ENCODE data around the gene EXOSC10. TPM values are rescaled to one million over a fixed set of nuclear protein-coding genes. Genes with fewer than 3 reads are reported as not detected.
"Not testable (repeated sequence)": the region's sequence is repeated elsewhere in the genome, so short reads cannot be mapped to it uniquely, and the experiment has no call there.

EXOSC10 gene
- total and polyA plus RNA-seq, 2 experiments from 2014 or later: 52.3 to 69.3 TPM

DNA sequence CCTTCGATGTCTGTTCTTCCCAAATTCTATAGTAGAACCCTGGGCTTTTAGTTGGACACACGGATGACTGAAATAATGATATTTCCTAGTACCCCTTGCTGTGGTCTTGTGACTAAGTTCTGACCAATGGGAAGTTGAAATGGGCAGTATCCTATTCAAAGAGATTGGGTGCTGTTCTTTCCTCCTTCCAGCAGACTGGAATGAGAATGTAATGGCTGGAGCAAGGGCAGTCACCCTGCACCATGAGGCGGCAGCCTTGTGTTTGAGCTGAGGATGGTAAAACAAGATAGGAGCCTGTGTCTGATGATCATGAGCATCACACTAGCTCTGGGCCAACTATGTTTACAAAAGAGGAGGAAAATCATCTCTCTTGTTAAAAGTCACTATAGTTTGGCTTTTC, 34.7 kb downstream of the EXOSC10 start:
- no peak for DNase-seq (ENCODE audit: low read depth in 1 of 2, low spot score in 1 of 2)
- H3K36me3 ChIP-seq: peaks cover 32% of the 10 kb centered on the region

GRCh38 chr1:11063937-11064537, 35.6 kb downstream of the EXOSC10 start:
- H3K36me3 ChIP-seq: peaks cover 29% of the 10 kb centered on the region
- H3K27ac ChIP-seq; H3K9me3 ChIP-seq (ENCODE audit: low read depth); H3K4me3 ChIP-seq; H3K4me1 ChIP-seq (ENCODE audit: low read depth); DNase-seq (ENCODE audit: low read depth in 1 of 2, low spot score in 1 of 2); H3K27me3 ChIP-seq: not testable (repeated sequence)

More for the DNA sequence above, 34.7 kb downstream of the EXOSC10 start:
- H3K4me1 ChIP-seq (ENCODE audit: low read depth): no peaks in the 10 kb centered on the region
- H3K9me3 ChIP-seq (ENCODE audit: low read depth): no peaks in the 10 kb centered on the region
- H3K27me3 ChIP-seq: no peaks in the 10 kb centered on the region
- no peak for TF ChIP-seq CTCF (IDR thresholded peaks at IDR 0.05; ENCODE audit: low read depth, low read length)
- H3K27ac ChIP-seq: no peak overlapping the region
- H3K4me3 ChIP-seq: no peak overlapping the region

- H3K36me3 ChIP-seq: peaks cover 20% of the 10 kb centered on the region
- peak in 1 of 2 donors; percentile 21 for DNase-seq (ENCODE audit: low read depth in 1 of 2, low spot score in 1 of 2)
- no peaks in the 10 kb centered on the region for H3K9me3 ChIP-seq (ENCODE audit: low read depth)
Measured at GRCh38 chr1:11062965-11063401, 36.7 kb downstream of the EXOSC10 start.

DNA sequence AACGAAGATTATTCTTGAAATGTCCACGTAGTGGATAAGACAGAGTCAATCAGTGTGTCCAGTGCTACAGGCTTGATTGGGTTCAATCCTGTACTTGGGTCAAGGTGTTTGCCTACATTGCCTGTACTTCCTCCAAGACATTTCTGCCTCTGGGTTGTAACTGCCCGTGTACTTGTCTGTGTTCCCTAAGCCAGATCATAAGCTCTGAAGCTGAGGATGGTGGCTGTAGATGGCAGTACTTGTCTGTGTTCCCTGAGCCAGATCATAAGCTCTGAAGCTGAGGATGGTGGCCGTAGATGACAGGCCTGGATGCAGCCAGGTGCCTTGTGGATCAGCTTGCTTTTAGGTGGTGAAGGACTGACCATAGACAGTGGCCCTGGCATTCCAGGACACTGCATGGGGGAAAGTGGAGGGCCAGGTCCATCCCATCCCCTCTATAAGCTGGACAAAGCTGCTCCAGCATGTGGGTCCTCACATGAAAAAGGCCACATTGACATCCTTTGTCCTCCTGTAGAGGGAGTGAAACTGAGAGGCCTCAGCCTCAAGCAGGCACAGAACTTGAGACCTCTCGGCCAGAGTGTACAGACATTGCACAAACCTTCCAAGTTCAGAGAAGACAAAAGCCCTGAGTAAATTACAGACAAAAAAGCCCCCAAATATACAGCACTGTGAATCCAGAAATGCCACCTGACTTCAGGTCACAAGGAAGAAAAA, 37.9 kb downstream of the EXOSC10 start:
- H3K27me3 ChIP-seq: no peaks in the 10 kb centered on the region
- no peak for TF ChIP-seq CTCF (IDR thresholded peaks at IDR 0.05; ENCODE audit: low read depth, low read length)
- peak overlapping the region; percentile 25 for H3K27ac ChIP-seq
- no peak overlapping the region for H3K4me3 ChIP-seq
- peaks cover 3% of the 10 kb centered on the region for H3K4me1 ChIP-seq (ENCODE audit: low read depth)
- H3K36me3 ChIP-seq: peaks cover 18% of the 10 kb centered on the region
- no peaks in the 10 kb centered on the region for H3K9me3 ChIP-seq (ENCODE audit: low read depth)
- DNase-seq (ENCODE audit: low read depth in 1 of 2, low spot score in 1 of 2): no peak

More at GRCh38 chr1:11062965-11063401, 36.7 kb downstream of the EXOSC10 start:
- no peak overlapping the region for H3K4me3 ChIP-seq
- H3K4me1 ChIP-seq (ENCODE audit: low read depth): peaks cover 3% of the 10 kb centered on the region
- no peak overlapping the region for H3K27ac ChIP-seq
- no peak for TF ChIP-seq CTCF (IDR thresholded peaks at IDR 0.05; ENCODE audit: low read depth, low read length)
- no peaks in the 10 kb centered on the region for H3K27me3 ChIP-seq

GRCh38 chr1:11059968-11060830, 39.5 kb downstream of the EXOSC10 start, which contains the start of gene SRM:
Gene SRM, minus strand, starts transcription at chr1:11060018. Its CDS starts 75 bp downstream, at chr1:11059943.
- Histone ChIP-seq H3K27me3 (no peaks in the 10 kb centered on the region), H3K27ac (peak within 1 kb of the TSS; percentile 76), H3K36me3 (peaks cover 10% of the 10 kb centered on the region), H3K4me3 (peak within 1 kb of the TSS; percentile 95), H3K4me1 (ENCODE audit: low read depth) (peaks cover 3% of the 10 kb centered on the region), H3K9me3 (ENCODE audit: low read depth) (no peaks in the 10 kb centered on the region)
- TF ChIP-seq CTCF (IDR thresholded peaks at IDR 0.05; ENCODE audit: low read depth, low read length): peak; percentile 18
- peak; percentile 94 to 96 for DNase-seq (ENCODE audit: low read depth in 1 of 2, low spot score in 1 of 2)
